ENCODE results near the gene RBM26.

RBM26 gene, protein sequence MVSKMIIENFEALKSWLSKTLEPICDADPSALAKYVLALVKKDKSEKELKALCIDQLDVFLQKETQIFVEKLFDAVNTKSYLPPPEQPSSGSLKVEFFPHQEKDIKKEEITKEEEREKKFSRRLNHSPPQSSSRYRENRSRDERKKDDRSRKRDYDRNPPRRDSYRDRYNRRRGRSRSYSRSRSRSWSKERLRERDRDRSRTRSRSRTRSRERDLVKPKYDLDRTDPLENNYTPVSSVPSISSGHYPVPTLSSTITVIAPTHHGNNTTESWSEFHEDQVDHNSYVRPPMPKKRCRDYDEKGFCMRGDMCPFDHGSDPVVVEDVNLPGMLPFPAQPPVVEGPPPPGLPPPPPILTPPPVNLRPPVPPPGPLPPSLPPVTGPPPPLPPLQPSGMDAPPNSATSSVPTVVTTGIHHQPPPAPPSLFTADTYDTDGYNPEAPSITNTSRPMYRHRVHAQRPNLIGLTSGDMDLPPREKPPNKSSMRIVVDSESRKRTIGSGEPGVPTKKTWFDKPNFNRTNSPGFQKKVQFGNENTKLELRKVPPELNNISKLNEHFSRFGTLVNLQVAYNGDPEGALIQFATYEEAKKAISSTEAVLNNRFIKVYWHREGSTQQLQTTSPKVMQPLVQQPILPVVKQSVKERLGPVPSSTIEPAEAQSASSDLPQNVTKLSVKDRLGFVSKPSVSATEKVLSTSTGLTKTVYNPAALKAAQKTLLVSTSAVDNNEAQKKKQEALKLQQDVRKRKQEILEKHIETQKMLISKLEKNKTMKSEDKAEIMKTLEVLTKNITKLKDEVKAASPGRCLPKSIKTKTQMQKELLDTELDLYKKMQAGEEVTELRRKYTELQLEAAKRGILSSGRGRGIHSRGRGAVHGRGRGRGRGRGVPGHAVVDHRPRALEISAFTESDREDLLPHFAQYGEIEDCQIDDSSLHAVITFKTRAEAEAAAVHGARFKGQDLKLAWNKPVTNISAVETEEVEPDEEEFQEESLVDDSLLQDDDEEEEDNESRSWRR

DNA sequence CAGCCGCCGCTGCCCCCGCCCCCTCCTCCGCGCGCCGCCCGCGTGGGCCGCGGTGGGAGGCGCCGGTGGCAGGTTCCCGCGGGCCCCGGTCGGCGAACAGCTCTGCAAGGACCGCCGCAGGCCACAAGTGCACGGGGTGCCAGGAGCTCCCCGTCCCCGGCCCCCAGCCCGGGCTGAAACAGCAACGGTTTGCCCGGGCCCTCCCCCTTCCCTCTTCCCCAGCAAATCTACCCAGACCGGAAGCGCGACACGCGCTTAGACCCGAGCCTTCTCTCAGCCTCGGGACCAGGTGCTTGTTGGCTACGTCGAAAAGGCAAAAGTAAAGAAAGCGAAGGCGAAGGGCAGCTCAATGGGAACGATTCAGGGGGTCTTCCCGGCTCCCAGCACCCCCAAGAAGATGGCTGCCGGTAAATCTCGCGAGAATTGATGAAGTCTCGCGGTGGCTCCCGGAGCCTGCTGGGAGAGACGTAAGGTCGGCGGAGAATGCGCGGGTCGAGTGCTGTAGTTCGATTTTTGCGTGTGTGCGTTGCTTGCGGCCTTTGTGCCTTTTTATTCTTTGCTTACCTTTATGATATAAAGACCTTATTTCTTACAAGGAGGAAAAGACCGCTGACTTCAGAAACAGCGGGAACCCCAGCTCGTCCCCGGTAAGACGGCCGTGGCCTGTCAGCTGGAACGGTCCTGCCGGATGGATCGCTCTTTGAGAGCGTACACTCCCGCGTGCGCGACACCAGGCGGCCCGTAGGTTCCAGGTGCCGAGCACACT, at the start of gene RBM26:
Gene RBM26 (minus strand): TSS at position 425 of the 766 bp plus-strand sequence. CDS start 481 bp downstream, outside the sequence.
- Histone ChIP-seq H3K27me3 (ENCODE audit: control insufficient read depth, insufficient read depth, low read length) (no peaks in the 10 kb centered on the region), H3K9me3 (ENCODE audit: control insufficient read depth, low read length) (no peaks in the 10 kb centered on the region), H3K9ac (peak within 1 kb of the TSS; percentile 76), H3K36me3 (ENCODE audit: control insufficient read depth, insufficient read depth, low read length) (no peaks in the 10 kb centered on the region), H3K4me2 (ENCODE audit: low read length) (peak within 1 kb of the TSS; percentile 90), H3K4me3 (ENCODE audit: low read depth, low read length) (peak within 1 kb of the TSS; percentile 97), H3K27ac (peak within 1 kb of the TSS; percentile 93), H2AFZ (peak within 1 kb of the TSS; percentile 96), H3K4me1 (peaks cover 3% of the 10 kb centered on the region), H3K79me2 (peaks cover 12% of the 10 kb centered on the region)
- TF ChIP-seq, protein P1, sequence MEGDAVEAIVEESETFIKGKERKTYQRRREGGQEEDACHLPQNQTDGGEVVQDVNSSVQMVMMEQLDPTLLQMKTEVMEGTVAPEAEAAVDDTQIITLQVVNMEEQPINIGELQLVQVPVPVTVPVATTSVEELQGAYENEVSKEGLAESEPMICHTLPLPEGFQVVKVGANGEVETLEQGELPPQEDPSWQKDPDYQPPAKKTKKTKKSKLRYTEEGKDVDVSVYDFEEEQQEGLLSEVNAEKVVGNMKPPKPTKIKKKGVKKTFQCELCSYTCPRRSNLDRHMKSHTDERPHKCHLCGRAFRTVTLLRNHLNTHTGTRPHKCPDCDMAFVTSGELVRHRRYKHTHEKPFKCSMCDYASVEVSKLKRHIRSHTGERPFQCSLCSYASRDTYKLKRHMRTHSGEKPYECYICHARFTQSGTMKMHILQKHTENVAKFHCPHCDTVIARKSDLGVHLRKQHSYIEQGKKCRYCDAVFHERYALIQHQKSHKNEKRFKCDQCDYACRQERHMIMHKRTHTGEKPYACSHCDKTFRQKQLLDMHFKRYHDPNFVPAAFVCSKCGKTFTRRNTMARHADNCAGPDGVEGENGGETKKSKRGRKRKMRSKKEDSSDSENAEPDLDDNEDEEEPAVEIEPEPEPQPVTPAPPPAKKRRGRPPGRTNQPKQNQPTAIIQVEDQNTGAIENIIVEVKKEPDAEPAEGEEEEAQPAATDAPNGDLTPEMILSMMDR (IDR thresholded peaks at IDR 0.05) = no peak

DNA sequence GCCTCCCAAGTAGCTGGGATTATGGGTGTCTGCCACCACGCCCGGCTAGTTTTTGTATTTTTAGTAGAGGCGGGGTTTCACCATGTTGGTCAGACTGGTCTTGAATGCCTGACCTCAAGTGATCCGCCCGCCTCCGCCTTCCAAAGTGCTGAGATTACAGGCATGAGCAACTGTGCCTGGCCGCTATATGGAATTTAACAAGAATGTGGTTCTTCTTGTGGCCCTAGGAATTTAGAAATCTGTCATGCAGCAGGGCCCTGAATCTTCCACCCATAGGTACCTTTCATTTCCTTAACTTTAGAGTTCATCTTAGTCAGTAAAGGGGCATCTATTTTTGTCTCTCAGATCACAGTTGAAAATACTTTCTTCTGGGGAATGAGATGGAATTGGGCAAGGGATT, 49.3 kb upstream of the RBM26 start:
- H3K4me1 ChIP-seq = no peaks in the 10 kb centered on the region
- no peaks in the 10 kb centered on the region for H3K36me3 ChIP-seq (ENCODE audit: control insufficient read depth, insufficient read depth, low read length)

DNA sequence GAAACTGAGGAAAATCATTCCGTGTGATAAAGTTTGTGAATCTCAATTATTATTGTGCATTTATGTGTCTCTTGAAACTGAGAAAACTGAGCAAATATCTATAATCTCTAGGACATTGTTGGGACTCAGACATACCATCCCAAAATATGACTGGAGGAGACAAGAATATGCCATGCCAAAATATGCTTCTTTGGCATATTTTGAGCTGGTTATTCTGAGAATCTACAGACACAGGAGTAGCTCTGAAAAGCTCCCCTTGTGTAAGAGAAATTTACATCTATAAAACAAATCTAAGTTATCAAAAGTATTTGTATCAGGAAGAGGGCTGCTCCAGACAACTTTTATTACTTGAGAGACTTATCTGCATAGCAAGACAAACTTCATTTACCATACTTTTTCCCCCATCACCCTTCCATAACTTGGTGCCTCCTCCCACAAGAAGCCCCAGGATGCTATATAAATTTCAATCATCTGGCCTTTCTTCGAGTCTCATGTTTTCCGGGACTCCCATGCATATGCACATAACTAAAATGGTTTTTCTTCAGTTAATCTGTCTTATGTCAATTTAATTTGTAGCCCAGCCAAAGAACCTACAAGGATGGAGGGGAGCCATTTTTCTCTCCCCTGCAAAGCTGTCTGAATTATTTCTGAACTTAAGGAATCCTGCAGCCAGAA, 46.3 kb upstream of the RBM26 start:
- no peaks in the 10 kb centered on the region for H3K27me3 ChIP-seq (ENCODE audit: control insufficient read depth, insufficient read depth, low read length)
- no peak overlapping the region for H3K4me3 ChIP-seq (ENCODE audit: low read depth, low read length)
- no peak overlapping the region for H3K27ac ChIP-seq
- H3K9ac ChIP-seq = no peak overlapping the region
- no peaks in the 10 kb centered on the region for H3K36me3 ChIP-seq (ENCODE audit: control insufficient read depth, insufficient read depth, low read length)
- no peaks in the 10 kb centered on the region for H3K4me1 ChIP-seq
- H3K4me2 ChIP-seq (ENCODE audit: low read length) = no peak overlapping the region
- no peaks in the 10 kb centered on the region for H3K79me2 ChIP-seq
- TF ChIP-seq, protein P1 (IDR thresholded peaks at IDR 0.05) = no peak
- no peak overlapping the region for H2AFZ ChIP-seq
- H3K9me3 ChIP-seq (ENCODE audit: control insufficient read depth, low read length) = no peaks in the 10 kb centered on the region

More for the DNA sequence above, 49.3 kb upstream of the RBM26 start:
- Histone ChIP-seq H3K9ac (no peak overlapping the region), H3K4me2 (ENCODE audit: low read length) (no peak overlapping the region), H3K9me3 (ENCODE audit: control insufficient read depth, low read length) (no peaks in the 10 kb centered on the region), H3K27ac (no peak overlapping the region), H3K4me3 (ENCODE audit: low read depth, low read length) (no peak overlapping the region), H2AFZ (no peak overlapping the region), H3K79me2 (no peaks in the 10 kb centered on the region), H3K27me3 (ENCODE audit: control insufficient read depth, insufficient read depth, low read length) (no peaks in the 10 kb centered on the region)
- TF ChIP-seq, protein P1 (IDR thresholded peaks at IDR 0.05) = no peak

DNA sequence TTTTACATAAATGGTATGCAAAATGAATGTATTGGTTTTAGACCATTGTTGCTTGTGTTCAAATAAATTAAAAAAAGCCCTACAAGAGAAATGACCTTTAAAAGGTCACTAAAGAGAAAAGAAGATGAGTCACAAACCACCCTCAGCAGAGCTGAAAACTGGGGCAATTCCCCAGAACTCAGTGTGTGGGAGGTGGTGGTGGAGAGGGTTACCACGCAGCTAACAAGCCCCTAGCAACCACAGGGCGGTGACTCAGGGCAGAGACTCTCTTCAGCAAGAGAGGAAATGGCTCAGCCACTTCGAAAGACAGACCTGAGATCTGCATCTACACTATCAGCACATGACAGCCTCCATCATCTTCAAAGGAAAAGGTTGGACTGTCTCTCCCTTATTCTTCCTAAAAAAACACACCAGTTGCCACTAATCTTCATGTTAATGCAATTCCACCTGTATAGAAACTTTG, 45.5 kb upstream of the RBM26 start:
- Histone ChIP-seq H3K27me3 (ENCODE audit: control insufficient read depth, insufficient read depth, low read length) (no peaks in the 10 kb centered on the region), H3K36me3 (ENCODE audit: control insufficient read depth, insufficient read depth, low read length) (no peaks in the 10 kb centered on the region)

More for the DNA sequence above, 45.5 kb upstream of the RBM26 start:
- H3K9ac ChIP-seq = no peak overlapping the region
- H3K27ac ChIP-seq = no peak overlapping the region
- H3K9me3 ChIP-seq (ENCODE audit: control insufficient read depth, low read length) = no peaks in the 10 kb centered on the region
- H3K4me1 ChIP-seq = no peaks in the 10 kb centered on the region
- no peak overlapping the region for H3K4me3 ChIP-seq (ENCODE audit: low read depth, low read length)
- TF ChIP-seq, protein P1 (IDR thresholded peaks at IDR 0.05) = no peak
- H2AFZ ChIP-seq = no peak overlapping the region
- no peaks in the 10 kb centered on the region for H3K79me2 ChIP-seq
- no peak overlapping the region for H3K4me2 ChIP-seq (ENCODE audit: low read length)
